Omental fat pad (tissue), 4 donors: ENCODE data around the gene UBD. TPM values are rescaled to one million over a fixed set of nuclear protein-coding genes. Genes with fewer than 3 reads are reported as not detected.

Experiments used
- ATAC-seq: fragments of 150-250 bp; one replicate; pipeline ENCODE4 v1.9.1; 2016; ENCODE audit warnings: mild to moderate bottlenecking, moderate library complexity; ENCODE audit not compliant: low FRiP score
- DNase-seq: peaks from one replicate; pipeline ENCODE4 v3.0.0-alpha.2; 2019; ENCODE audit warnings: low spot score
- total RNA-seq, 4 donors: library from RNA; depleted of rRNA; stranded (reverse); fragments of >200 nt; gene quantifications; one replicate each; pipeline ENCODE4 v1.1.0, GENCODE V29; 2016
- TF ChIP-seq, protein P1 (sequence below), 3 donors: fragments of 450-650 bp; IDR thresholded peaks; one replicate each; pipeline ENCODE4 v1.5.1; 2016 to 2017; ENCODE audit warnings: antibody characterized with exemption in 3 of 3, mild to moderate bottlenecking in 3 of 3, moderate library complexity in 2 of 3

Gene UBD
- total RNA-seq, 4 donors from 2014 or later, result 1.1 to 4.9 TPM; not detected in 2

DNA sequence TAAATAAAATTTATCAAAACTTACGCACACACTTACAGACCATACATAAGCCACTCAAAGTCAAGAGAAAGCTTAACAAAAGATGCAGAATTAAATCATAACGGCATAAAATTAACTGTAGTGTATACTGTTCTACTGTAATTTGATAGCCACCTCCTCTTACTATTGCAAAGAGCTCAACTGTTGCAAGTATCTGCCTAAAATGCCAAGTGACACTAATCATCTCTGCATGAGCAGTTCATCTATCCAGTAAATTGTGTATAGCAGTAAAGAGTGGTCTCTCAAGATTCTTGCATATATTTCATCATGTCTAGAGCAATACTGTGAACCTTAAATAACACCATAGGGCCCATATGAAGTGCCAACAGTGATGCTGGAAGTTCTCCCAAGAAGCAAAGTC is 37.7 kb upstream of the UBD start:
- ATAC-seq (no peak), DNase-seq (no peak)
- TF ChIP-seq, protein P1, sequence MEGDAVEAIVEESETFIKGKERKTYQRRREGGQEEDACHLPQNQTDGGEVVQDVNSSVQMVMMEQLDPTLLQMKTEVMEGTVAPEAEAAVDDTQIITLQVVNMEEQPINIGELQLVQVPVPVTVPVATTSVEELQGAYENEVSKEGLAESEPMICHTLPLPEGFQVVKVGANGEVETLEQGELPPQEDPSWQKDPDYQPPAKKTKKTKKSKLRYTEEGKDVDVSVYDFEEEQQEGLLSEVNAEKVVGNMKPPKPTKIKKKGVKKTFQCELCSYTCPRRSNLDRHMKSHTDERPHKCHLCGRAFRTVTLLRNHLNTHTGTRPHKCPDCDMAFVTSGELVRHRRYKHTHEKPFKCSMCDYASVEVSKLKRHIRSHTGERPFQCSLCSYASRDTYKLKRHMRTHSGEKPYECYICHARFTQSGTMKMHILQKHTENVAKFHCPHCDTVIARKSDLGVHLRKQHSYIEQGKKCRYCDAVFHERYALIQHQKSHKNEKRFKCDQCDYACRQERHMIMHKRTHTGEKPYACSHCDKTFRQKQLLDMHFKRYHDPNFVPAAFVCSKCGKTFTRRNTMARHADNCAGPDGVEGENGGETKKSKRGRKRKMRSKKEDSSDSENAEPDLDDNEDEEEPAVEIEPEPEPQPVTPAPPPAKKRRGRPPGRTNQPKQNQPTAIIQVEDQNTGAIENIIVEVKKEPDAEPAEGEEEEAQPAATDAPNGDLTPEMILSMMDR (IDR thresholded peaks at IDR 0.05), result no peak

DNA sequence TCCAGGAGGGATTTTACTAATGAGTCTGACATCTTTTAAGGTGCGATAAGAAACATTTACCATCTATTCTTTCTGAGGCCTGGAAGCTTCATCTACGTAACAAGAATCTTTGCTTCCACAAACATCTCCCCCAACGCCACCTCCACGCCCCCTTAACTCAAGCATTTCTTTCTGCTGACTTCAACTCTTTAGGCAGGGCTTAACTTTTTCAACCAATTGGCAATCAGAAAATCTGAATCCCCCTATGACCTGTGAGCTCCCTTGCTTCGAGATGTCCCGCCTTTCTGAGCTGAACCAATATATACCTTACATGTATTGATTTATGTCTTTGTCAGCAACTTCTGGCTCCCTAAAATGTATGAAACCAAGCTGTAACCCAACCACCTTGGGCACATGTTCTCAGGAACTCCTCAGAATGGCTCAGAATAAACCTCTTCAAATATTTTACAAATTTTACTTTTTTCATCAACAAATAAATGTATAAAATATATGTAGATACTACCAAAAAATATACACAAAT is 36.9 kb upstream of the UBD start:
- TF ChIP-seq, protein P1 (IDR thresholded peaks at IDR 0.05), result no peak
- no peak for ATAC-seq
- no peak for DNase-seq

DNA sequence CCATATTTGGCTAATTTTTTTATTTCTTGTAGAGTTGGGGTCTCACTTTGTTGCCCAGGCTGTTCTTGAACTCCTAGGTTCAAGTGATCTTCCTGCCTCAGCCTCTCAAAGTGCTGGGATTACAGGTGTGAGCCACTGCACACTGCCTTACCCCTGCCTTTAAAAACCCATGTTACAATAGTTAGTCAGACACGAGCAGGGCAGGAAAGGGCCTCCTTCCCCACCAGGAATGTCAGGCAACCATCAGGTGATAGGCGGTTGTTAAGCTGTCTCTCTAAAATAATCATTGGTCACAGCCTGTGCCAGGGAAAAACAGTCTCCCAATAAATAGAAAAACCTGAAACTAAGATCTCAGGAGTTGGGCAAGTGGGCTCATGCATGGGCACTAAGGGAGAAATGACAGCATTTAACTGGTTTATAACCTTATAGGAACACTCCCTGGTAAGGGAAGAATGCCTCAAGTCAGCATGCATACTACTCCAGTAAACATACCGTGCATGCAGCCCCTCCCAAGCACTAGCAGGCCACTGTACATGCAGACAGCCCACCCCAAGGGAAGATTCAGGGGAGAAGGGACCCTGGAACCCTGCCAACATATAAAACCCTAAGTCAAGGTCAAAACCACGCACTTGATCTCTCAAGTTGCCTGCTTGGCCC is 33.8 kb upstream of the UBD start:
- DNase-seq (no peak), ATAC-seq (no peak)
- TF ChIP-seq, protein P1 (IDR thresholded peaks at IDR 0.05), result no peak

DNA sequence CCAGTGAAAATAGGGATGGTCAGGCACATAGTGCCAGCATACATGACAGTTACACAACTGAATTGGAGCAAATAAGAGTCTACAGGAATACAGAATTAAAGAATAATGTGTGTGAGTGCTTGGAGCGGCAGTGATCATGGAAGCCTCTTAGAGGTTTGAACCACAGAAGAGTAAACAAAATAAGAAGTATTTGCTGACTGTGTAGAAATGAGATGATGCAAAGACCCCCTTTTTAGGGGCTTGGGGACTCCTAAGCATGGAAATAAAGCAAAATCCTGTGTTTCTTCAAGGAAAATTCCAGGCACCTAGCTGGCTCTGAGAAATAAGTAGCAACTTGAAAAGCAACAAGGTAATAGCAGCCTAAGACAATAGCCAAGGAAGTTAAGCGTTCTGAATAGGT is 32.1 kb upstream of the UBD start:
- no peak for DNase-seq
- no peak for ATAC-seq
- TF ChIP-seq, protein P1 (IDR thresholded peaks at IDR 0.05), result no peak

DNA sequence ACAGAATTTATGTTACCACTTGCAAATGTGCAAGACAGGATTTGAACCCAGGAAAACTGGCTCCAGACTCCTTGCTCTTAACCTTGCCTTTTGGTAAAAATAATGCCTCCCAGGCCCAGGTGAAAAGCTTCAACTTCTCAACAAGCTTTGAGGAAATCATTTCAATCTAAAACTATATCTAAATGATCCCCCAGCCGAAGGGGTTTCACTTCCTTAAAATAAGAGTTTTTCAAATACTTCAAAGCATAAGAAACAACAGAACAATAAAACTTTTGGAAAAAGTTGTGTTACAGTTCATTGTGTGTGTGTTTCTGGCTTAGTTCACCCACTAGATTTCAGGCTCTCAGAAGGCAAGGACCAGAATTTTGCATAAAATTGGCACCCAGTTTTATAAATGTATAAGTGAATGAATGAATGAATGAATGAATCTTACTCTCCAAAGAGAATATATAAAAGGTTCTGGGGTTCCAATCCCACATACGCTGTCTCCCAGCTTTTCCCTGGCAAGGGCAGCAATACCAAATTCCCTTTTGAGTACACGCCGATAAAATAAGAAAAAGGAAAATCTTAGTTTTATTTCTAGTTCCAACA is 30.8 kb upstream of the UBD start:
- ATAC-seq, result no peak
- TF ChIP-seq, protein P1 (IDR thresholded peaks at IDR 0.05), result no peak
- no peak for DNase-seq

DNA sequence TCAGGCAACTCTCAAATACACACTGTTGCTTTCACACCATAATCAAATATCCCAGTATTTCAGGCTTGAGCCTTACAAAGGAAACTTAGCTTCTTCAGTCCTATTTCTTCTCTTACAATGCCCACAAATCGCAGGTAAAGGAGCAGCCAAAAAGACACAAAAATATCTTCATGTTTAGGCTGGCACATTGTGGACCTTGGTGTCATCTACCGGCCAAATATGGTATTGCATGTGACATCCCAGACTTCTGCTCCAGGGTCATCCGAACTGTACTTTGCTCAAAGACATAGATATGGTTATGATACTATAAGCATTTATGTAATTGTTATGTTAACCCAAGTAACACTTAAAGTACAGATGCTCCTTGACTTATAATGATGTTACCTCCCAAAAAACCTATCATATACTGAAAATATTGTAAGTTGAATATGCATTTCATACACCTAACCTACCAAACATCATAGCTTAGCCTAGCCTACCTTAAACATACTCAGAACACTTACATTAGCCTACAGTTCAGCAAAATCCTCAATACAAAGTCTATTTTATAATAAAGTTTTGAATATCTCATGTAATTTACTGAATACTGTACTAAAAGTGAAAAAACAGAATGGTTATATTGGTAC is 30.0 kb upstream of the UBD start:
- DNase-seq (no peak), ATAC-seq (no peak)
- TF ChIP-seq, protein P1 (IDR thresholded peaks at IDR 0.05), result peak in 2 of 3 donors; percentile 79 to 85
